K562 (cell line): Measurements from ENCODE around the gene CNPY3. TPM values are rescaled to one million over a fixed set of nuclear protein-coding genes. Genes with fewer than 3 reads are reported as not detected.

Experiments
- ATAC-seq: fragments of 200-7000 bp; cut with Tn5 transposase; 3 replicates; pipeline ENCODE4 v1.9.1; 2020; ENCODE audit warnings: moderate library complexity
- BruUV-seq: library from RNA; stranded (reverse); fragments of 400-500 nt; replicated peaks from 2 replicates; lab custom pipeline; 2021; lab: Mats Ljungman, UMichigan
- CTCF ChIA-PET: fragments of 300-600 bp; formaldehyde crosslinking; extraction: SDS; loops from one replicate; lab custom pipeline; 2021; ENCODE audit warnings: low intra/inter-chr PET ratio; lab: Yijun Ruan, JAX
- POLR2A ChIA-PET: fragments of 300-600, 350-650 bp; sonication (Branson Sonifier 250); formaldehyde crosslinking; extraction: SDS; loops from one replicate; lab custom pipeline; 2021; ENCODE audit warnings: antibody characterized with exemption, inconsistent platforms; lab: Yijun Ruan, JAX
- DNase-seq, 4 experiments: peaks; one replicate each; pipeline versions ENCODE4 v3.0.0 to v3.0.0-alpha.2; 2011 to 2018; ENCODE audit warnings: low spot score in 3 of 4, mixed read lengths in 3 of 4; ENCODE audit errors: extremely low read depth in 1 of 4
- FAIRE-seq: peaks from 2 replicates; lab custom pipeline; 2011; peaks lifted over from hg19 to GRCh38; lab: Jason Lieb, UNC
- H2AFZ ChIP-seq: 2 replicates; pipeline ENCODE4 v1.6.0; 2011; ENCODE audit warnings: low read depth, low read length, control low read depth, inconsistent platforms
- H3K27ac ChIP-seq: fragments of 200-600 bp; 3 replicates; pipeline ENCODE4 v1.8.0; 2011; ENCODE audit warnings: low read depth, mild to moderate bottlenecking, control low read depth, inconsistent platforms, low read length, moderate library complexity, mixed read lengths; ENCODE audit errors: extremely low read depth
- H3K27me3 ChIP-seq, 2 experiments: fragments of 300-600 bp in 1 of 2; 2 replicates in 1 of 2; 3 replicates in 1 of 2; pipeline versions ENCODE4 v1.6.0 to v1.8.0; 2011; ENCODE audit warnings: inconsistent platforms in 2 of 2, low read length in 2 of 2, mild to moderate bottlenecking in 1 of 2, mixed read lengths in 1 of 2, moderate library complexity in 1 of 2; ENCODE audit not compliant: control insufficient read depth in 2 of 2, insufficient read depth in 2 of 2
- H3K36me3 ChIP-seq: fragments of 300-600 bp; 3 replicates; pipeline ENCODE4 v1.8.0; 2011; ENCODE audit warnings: mild to moderate bottlenecking, low read length, inconsistent platforms; ENCODE audit not compliant: control insufficient read depth, insufficient read depth
- H3K4me1 ChIP-seq, 2 experiments: fragments of 200-600 bp in 1 of 2; replicated peaks in 1 of 2; 2 replicates in 1 of 2; 3 replicates in 1 of 2; pipeline versions ENCODE4 v1.5.1 to v1.8.0; 2011; ENCODE audit warnings: inconsistent platforms in 2 of 2, low read length in 2 of 2, mild to moderate bottlenecking in 1 of 2, mixed read lengths in 1 of 2, moderate library complexity in 1 of 2; ENCODE audit not compliant: control insufficient read depth in 2 of 2, insufficient read depth in 2 of 2
- H3K4me2 ChIP-seq: 2 replicates; pipeline ENCODE4 v1.6.1; 2011; ENCODE audit warnings: low read length, control low read depth, inconsistent platforms, mixed read lengths; ENCODE audit not compliant: insufficient read depth
- H3K4me3 ChIP-seq: fragments of 200-600 bp; sonication (generic), shearing (Covaris generic); 2 replicates; pipeline ENCODE4 v1.5.1; 2016; ENCODE audit warnings: control low read depth, inconsistent platforms
- H3K79me2 ChIP-seq: fragments of 200-600 bp; 3 replicates; pipeline ENCODE4 v1.8.0; 2011; ENCODE audit warnings: low read length, inconsistent platforms; ENCODE audit not compliant: control insufficient read depth, insufficient read depth
- H3K9ac ChIP-seq, 2 experiments: 2 replicates each; pipeline versions ENCODE4 v1.6.0 to v1.6.1; 2011; ENCODE audit warnings: low read depth in 2 of 2, low read length in 2 of 2, control low read depth in 1 of 2, inconsistent platforms in 1 of 2, mild to moderate bottlenecking in 1 of 2, mixed read lengths in 1 of 2; ENCODE audit not compliant: insufficient read depth in 1 of 2
- H3K9me1 ChIP-seq: one replicate; pipeline ENCODE4 v1.6.0; 2011; ENCODE audit warnings: inconsistent platforms, mild to moderate bottlenecking, low read length, moderate library complexity; ENCODE audit not compliant: control insufficient read depth, insufficient read depth
- H3K9me3 ChIP-seq: replicated peaks from 2 replicates; pipeline ENCODE4 v1.5.1; 2011; ENCODE audit warnings: low read depth, low read length, inconsistent platforms; ENCODE audit not compliant: control insufficient read depth, insufficient read depth
- H4K20me1 ChIP-seq: replicated peaks from 2 replicates; pipeline ENCODE4 v1.6.1; 2011; ENCODE audit warnings: low read length, inconsistent platforms, mixed read lengths; ENCODE audit not compliant: control insufficient read depth, insufficient read depth
- MAFG ChIP-seq: fragments of 450-650 bp; conservative IDR thresholded peaks from 2 replicates; pipeline ENCODE4 v1.6.1; 2016; ENCODE audit warnings: missing genetic modification characterization, missing compliant biosample characterization
- POLR2G ChIP-seq: fragments of 200-400 bp; formaldehyde crosslinking; IDR thresholded peaks from 2 replicates; pipeline ENCODE4 v1.6.1; 2017; ENCODE audit warnings: low read depth, mild to moderate bottlenecking, antibody characterized with exemption, low read length, moderate library complexity
- SMARCB1 ChIP-seq: IDR thresholded peaks from 2 replicates; pipeline ENCODE4 v1.6.1; 2011; ENCODE audit warnings: improper control_type of control experiment, low read depth; ENCODE audit not compliant: insufficient read length
- ZNF217 ChIP-seq: sonication (generic); formaldehyde crosslinking; IDR thresholded peaks from 2 replicates; pipeline ENCODE4 v1.8.0; 2022; ENCODE audit warnings: mild to moderate bottlenecking, missing genetic modification reagents
- WGBS: fragments of 100-300 bp; shearing (Covaris generic); methylation state at CpG from one replicate; pipeline ENCODE4 v1.1.6; 2016; ENCODE audit warnings: low coverage, mixed read lengths; ENCODE audit not compliant: insufficient coverage; ENCODE audit errors: missing lambda C conversion rate; 5-methylcytosine and 5-hydroxymethylcytosine counted together
- in situ Hi-C: fragments of 300-500 bp; cut with MboI; formaldehyde crosslinking; loops from 4 replicates; pipeline ENCODE4 v1.15.0; 2018; ENCODE audit warnings: inconsistent platforms, mixed read lengths
- intact Hi-C: fragments of 100-400 bp; cut with micrococcal nuclease; formaldehyde crosslinking; loops from 2 replicates; pipeline ENCODE4 v1.14.2; 2022
- polyA plus RNA-seq, 8 experiments: library from polyadenylated mRNA; depleted of rRNA in 4 of 8; stranded (reverse) in 5 of 8; unstranded in 3 of 8; fragments of >200 nt; fragmentation: Nextera tagmentation in 2 of 8; fragmentation: Illumina TruSeq in 1 of 8; extraction: Ambion mirVana in 2 of 8; extraction: Trizol in 1 of 8; gene quantifications; 2 replicates each; pipeline versions ENCODE4 v1.2.1 to v1.2.3, GENCODE V29; 2011 to 2014; ENCODE audit warnings: inconsistent platforms in 1 of 8, missing spikeins in 1 of 8
- total RNA-seq, 7 experiments: library from RNA; depleted of rRNA in 6 of 7; stranded (reverse); fragments of >200 nt in 6 of 7; fragmentation: Illumina TruSeq in 2 of 7; extraction: Trizol in 2 of 7; gene quantifications; 2 replicates each; pipeline versions ENCODE4 v1.2.1 to v1.2.3, GENCODE V29; 2011 to 2021; ENCODE audit warnings: low replicate concordance in 1 of 7
- TF ChIP-seq, protein P1 (sequence below): fragments of 200-800 bp; sonication (Bioruptor generic); IDR thresholded peaks from 2 replicates; pipeline ENCODE4 v1.6.1; 2017; ENCODE audit warnings: missing genetic modification characterization, missing compliant biosample characterization
- TF ChIP-seq, protein P2 (sequence below): fragments of 450-650 bp; IDR thresholded peaks from 2 replicates; pipeline ENCODE4 v1.6.1; 2016; ENCODE audit warnings: low read depth

Gene CNPY3
- total and polyA plus RNA-seq, 9 of the 15 experiments (the other 6 are each of a cell fraction or from before 2014, with no cell fraction given): 2.4 to 37.4 (median 21.2) TPM

DNA sequence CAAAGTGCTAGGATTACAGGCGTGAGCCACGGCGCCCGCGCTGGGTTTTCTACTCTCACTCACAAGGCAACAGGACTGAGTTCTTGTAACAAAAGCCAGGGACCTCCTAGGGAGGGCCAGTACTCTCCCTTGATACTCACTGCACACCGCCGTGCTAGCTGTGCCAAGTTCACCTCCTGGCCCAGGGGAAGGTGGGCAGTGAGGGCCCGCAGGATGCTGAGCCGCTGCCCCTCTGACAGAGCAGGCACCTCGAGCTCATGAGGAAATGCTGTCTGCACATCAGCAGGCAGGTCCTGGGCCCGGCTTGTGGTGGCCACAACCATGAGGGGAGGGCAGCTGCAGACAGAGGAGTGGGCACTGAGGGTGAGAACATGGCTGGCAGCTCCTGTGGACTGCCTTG lies 37.9 kb downstream of the CNPY3 start (continued):
- TF ChIP-seq, protein P1, sequence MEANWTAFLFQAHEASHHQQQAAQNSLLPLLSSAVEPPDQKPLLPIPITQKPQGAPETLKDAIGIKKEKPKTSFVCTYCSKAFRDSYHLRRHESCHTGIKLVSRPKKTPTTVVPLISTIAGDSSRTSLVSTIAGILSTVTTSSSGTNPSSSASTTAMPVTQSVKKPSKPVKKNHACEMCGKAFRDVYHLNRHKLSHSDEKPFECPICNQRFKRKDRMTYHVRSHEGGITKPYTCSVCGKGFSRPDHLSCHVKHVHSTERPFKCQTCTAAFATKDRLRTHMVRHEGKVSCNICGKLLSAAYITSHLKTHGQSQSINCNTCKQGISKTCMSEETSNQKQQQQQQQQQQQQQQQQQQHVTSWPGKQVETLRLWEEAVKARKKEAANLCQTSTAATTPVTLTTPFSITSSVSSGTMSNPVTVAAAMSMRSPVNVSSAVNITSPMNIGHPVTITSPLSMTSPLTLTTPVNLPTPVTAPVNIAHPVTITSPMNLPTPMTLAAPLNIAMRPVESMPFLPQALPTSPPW (CRISPR knock-in tag): no peak
- TF ChIP-seq, all 486 proteins: peak for 1

DNA sequence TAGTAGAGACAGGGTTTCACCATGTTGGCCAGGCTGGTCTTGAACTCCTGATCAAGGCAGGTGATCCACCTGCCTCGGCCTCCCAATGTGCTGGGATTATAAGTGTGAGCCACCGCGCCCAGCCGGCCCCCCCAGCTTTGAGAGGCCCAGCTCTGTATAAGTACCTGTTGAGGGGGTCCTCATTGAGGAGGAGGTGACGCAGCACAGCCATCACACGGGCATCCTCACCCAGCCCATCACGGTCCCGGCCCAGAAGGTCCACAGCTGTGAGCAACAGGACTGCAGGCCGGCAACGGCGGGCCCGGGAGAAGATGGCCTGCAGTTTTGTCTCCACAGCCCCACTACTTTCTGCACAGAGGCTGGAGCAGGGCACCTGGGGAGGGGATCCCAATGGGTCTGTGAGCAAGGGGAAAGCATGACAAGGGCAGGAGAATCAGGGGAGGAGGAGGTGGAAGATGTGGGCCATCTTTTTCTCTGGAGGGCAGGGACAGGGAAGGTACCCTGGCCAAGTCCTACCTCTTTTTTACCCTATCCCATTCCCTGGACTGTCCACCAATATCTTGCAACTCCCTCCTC lies 38.9 kb downstream of the CNPY3 start:
- ChIA-PET POLR2A (interaction anchor here (0.6 to 0.7 kb wide), 3 partner anchors 11 to 505 kb away, joined by 3 read pairs; partner anchors contain the start of gene PEX6), CTCF (no interaction called here)
- Histone ChIP-seq H3K9ac (no peak overlapping the region; a peak in 1 of 4 replicates), H3K9me3 (no peaks in the 10 kb centered on the region), H3K36me3 (peaks cover 55% of the 10 kb centered on the region; the same call in 2 of the 3 replicates), H3K4me1 (peaks cover 12 to 22% of the 10 kb centered on the region in 2 experiments), H4K20me1 (no peaks in the 10 kb centered on the region), H3K4me3 (no peak overlapping the region), H3K9me1 (no peaks in the 10 kb centered on the region), H3K4me2 (no peak overlapping the region), H3K27me3 (no peaks in the 10 kb centered on the region), H3K27ac (no peak overlapping the region), H2AFZ (no peak overlapping the region), H3K79me2 (no peaks in the 10 kb centered on the region)
- intact Hi-C loops: no loop called here
- ATAC-seq (no peak), FAIRE-seq (no peak), DNase-seq (no peak)
- in situ Hi-C loops: no loop called here
- BruUV-seq: no TSS peak
- WGBS: 89% methylated on average over 12 of the region's 12 CpGs
- TF ChIP-seq ZNF217 (no peak), SMARCB1 (no peak), MAFG (tag) (no peak), POLR2G (no peak)
- TF ChIP-seq, protein P2, sequence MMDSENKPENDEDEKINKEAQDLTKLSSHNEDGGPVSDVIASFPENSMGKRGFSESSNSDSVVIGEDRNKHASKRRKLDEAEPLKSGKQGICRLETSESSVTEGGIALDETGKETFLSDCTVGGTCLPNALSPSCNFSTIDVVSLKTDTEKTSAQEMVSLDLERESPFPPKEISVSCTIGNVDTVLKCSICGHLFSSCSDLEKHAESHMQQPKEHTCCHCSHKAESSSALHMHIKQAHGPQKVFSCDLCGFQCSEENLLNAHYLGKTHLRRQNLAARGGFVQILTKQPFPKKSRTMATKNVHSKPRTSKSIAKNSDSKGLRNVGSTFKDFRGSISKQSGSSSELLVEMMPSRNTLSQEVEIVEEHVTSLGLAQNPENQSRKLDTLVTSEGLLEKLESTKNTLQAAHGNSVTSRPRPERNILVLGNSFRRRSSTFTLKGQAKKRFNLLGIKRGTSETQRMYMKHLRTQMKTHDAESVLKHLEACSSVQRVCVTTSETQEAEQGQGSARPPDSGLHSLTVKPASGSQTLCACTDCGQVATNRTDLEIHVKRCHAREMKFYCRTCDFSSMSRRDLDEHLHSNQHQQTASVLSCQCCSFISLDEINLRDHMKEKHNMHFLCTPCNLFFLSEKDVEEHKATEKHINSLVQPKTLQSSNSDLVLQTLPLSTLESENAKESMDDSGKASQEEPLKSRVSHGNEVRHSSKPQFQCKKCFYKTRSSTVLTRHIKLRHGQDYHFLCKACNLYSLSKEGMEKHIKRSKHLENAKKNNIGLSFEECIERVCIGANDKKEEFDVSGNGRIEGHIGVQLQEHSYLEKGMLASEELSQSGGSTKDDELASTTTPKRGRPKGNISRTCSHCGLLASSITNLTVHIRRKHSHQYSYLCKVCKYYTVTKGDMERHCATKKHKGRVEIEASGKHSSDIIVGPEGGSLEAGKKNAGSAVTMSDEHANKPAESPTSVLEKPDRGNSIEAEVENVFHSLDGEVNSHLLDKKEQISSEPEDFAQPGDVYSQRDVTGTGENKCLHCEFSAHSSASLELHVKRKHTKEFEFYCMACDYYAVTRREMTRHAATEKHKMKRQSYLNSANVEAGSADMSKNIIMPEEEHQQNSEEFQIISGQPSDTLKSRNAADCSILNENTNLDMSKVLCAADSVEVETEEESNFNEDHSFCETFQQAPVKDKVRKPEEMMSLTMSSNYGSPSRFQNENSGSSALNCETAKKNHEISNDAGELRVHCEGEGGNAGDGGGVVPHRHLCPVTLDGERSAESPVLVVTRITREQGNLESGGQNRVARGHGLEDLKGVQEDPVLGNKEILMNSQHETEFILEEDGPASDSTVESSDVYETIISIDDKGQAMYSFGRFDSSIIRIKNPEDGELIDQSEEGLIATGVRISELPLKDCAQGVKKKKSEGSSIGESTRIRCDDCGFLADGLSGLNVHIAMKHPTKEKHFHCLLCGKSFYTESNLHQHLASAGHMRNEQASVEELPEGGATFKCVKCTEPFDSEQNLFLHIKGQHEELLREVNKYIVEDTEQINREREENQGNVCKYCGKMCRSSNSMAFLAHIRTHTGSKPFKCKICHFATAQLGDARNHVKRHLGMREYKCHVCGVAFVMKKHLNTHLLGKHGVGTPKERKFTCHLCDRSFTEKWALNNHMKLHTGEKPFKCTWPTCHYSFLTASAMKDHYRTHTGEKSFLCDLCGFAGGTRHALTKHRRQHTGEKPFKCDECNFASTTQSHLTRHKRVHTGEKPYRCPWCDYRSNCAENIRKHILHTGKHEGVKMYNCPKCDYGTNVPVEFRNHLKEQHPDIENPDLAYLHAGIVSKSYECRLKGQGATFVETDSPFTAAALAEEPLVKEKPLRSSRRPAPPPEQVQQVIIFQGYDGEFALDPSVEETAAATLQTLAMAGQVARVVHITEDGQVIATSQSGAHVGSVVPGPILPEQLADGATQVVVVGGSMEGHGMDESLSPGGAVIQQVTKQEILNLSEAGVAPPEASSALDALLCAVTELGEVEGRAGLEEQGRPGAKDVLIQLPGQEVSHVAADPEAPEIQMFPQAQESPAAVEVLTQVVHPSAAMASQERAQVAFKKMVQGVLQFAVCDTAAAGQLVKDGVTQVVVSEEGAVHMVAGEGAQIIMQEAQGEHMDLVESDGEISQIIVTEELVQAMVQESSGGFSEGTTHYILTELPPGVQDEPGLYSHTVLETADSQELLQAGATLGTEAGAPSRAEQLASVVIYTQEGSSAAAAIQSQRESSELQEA: no peak
